GM12878 (cell line): Measurements from ENCODE around the gene CAMK2G. TPM values are rescaled to one million over a fixed set of nuclear protein-coding genes. Genes with fewer than 3 reads are reported as not detected.

Experiments
- ATAC-seq: fragments of 200-7000 bp; cut with Tn5 transposase; 3 replicates; pipeline ENCODE4 v1.9.1; 2020; ENCODE audit warnings: mild to moderate bottlenecking, moderate library complexity
- BruUV-seq: library from RNA; stranded (reverse); fragments of 400-500 nt; replicated peaks from 2 replicates; lab custom pipeline; 2021; lab: Mats Ljungman, UMichigan
- CTCF ChIA-PET: fragments of 300-600 bp; sonication (Branson Sonifier 250); formaldehyde crosslinking; extraction: SDS; loops from one replicate; lab custom pipeline; 2021; ENCODE audit warnings: inconsistent platforms; lab: Yijun Ruan, JAX
- POLR2A ChIA-PET: fragments of 350-600 bp; formaldehyde crosslinking; extraction: SDS; loops from one replicate; lab custom pipeline; 2021; ENCODE audit warnings: inconsistent platforms; lab: Charles Lee
- RAD21 ChIA-PET: fragments of 300-600 bp; sonication (Branson Sonifier 250); formaldehyde crosslinking; loops from one replicate; lab custom pipeline; 2023; ENCODE audit warnings: antibody characterized with exemption; ENCODE audit not compliant: unreplicated experiment; lab: Charles Lee
- SMC1A ChIA-PET: fragments of 300-600 bp; sonication (Branson Sonifier 250); formaldehyde crosslinking; loops from one replicate; lab custom pipeline; 2023; ENCODE audit not compliant: unreplicated experiment, uncharacterized antibody; lab: Charles Lee
- DNase-seq: peaks from one replicate; pipeline ENCODE4 v3.0.0-alpha.2; 2011; ENCODE audit warnings: low read depth, low spot score
- FAIRE-seq: peaks from 3 replicates; lab custom pipeline; 2011; peaks lifted over from hg19 to GRCh38; lab: Jason Lieb, UNC
- H2AFZ ChIP-seq: 2 replicates; pipeline ENCODE4 v1.6.0; 2011; ENCODE audit warnings: low read depth, low read length, control low read depth; ENCODE audit not compliant: control insufficient read depth
- H3K27ac ChIP-seq: 2 replicates; pipeline ENCODE4 v1.5.1; 2011; ENCODE audit warnings: control low read depth; ENCODE audit not compliant: control insufficient read depth, insufficient read depth
- H3K27me3 ChIP-seq, 2 experiments: replicated peaks in 1 of 2; 2 replicates each; pipeline versions ENCODE4 v1.6.0 to v1.6.1; 2011; ENCODE audit warnings: low read length in 1 of 2; ENCODE audit not compliant: control insufficient read depth in 2 of 2, insufficient read depth in 2 of 2
- H3K36me3 ChIP-seq, 2 experiments: 2 replicates each; pipeline ENCODE4 v1.5.1; 2011; ENCODE audit warnings: low read length in 1 of 2; ENCODE audit not compliant: control insufficient read depth in 2 of 2, insufficient read depth in 2 of 2
- H3K4me1 ChIP-seq: 2 replicates; pipeline ENCODE4 v1.6.1; 2011; ENCODE audit warnings: mild to moderate bottlenecking, low read length, moderate library complexity, mixed read lengths; ENCODE audit not compliant: control insufficient read depth, insufficient read depth
- H3K4me2 ChIP-seq: 2 replicates; pipeline ENCODE4 v1.6.0; 2011; ENCODE audit warnings: control low read depth; ENCODE audit not compliant: control insufficient read depth, insufficient read depth
- H3K4me3 ChIP-seq: fragments of 200-600 bp; sonication (generic); 2 replicates; pipeline ENCODE4 v1.5.1; 2016
- H3K79me2 ChIP-seq: 2 replicates; pipeline ENCODE4 v1.6.0; 2011; ENCODE audit warnings: low read length; ENCODE audit not compliant: control insufficient read depth, insufficient read depth
- H3K9ac ChIP-seq: 2 replicates; pipeline ENCODE4 v1.8.0; 2011; ENCODE audit warnings: low read length, control low read depth, mixed read lengths; ENCODE audit not compliant: control insufficient read depth, insufficient read depth
- H3K9me3 ChIP-seq: replicated peaks from 3 replicates; pipeline ENCODE4 v1.5.1; 2011; ENCODE audit warnings: mild to moderate bottlenecking, low read length; ENCODE audit not compliant: control insufficient read depth, insufficient read depth
- H4K20me1 ChIP-seq: 2 replicates; pipeline ENCODE4 v1.6.0; 2011; ENCODE audit not compliant: control insufficient read depth, insufficient read depth
- BHLHE40 ChIP-seq, 2 experiments: fragments of 450-650 bp in 1 of 2; IDR thresholded peaks; 2 replicates each; pipeline ENCODE4 v1.6.1; 2011 to 2017; ENCODE audit warnings: low read depth in 2 of 2, borderline replicate concordance in 1 of 2, improper control_type of control experiment in 1 of 2, low read length in 1 of 2, mild to moderate bottlenecking in 1 of 2
- CHD1 ChIP-seq: IDR thresholded peaks from 2 replicates; pipeline ENCODE4 v1.6.1; 2012; ENCODE audit warnings: low read depth, low read length, improper control_type of control experiment
- CHD4 ChIP-seq: fragments of 200-600 bp; sonication (generic); IDR thresholded peaks from 2 replicates; pipeline ENCODE4 v1.6.1; 2016; ENCODE audit warnings: mild to moderate bottlenecking
- GATAD2B ChIP-seq: fragments of 450-650 bp; conservative IDR thresholded peaks from 2 replicates; pipeline ENCODE4 v1.6.1; 2017; ENCODE audit warnings: low read depth, mild to moderate bottlenecking, moderate library complexity
- HDAC6 ChIP-seq: fragments of 200-600 bp; sonication (generic); IDR thresholded peaks from one replicate; pipeline ENCODE4 v1.8.0; 2017; ENCODE audit warnings: antibody characterized with exemption; ENCODE audit not compliant: unreplicated experiment
- IRF4 ChIP-seq: IDR thresholded peaks from 2 replicates; pipeline ENCODE4 v1.6.1; 2011; ENCODE audit warnings: low read depth, low read length
- KAT2A ChIP-seq: conservative IDR thresholded peaks from 2 replicates; pipeline ENCODE4 v1.6.1; 2011; ENCODE audit warnings: low read depth, low read length; ENCODE audit not compliant: control insufficient read depth
- MEF2B ChIP-seq: fragments of 450-650 bp; IDR thresholded peaks from 2 replicates; pipeline ENCODE4 v1.6.1; 2018; ENCODE audit warnings: mild to moderate bottlenecking, moderate library complexity; ENCODE audit not compliant: partially characterized antibody, poor library complexity, severe bottlenecking
- POLR2A ChIP-seq: IDR thresholded peaks from 2 replicates; pipeline ENCODE4 v1.6.1; 2011; ENCODE audit warnings: low read depth, mild to moderate bottlenecking, low read length
- RCOR1 ChIP-seq: conservative IDR thresholded peaks from 2 replicates; pipeline ENCODE4 v1.6.1; 2012; ENCODE audit warnings: low read depth, low read length, improper control_type of control experiment
- TAF1 ChIP-seq: IDR thresholded peaks from 2 replicates; pipeline ENCODE4 v1.6.1; 2011; ENCODE audit warnings: mild to moderate bottlenecking, low read depth, low read length, borderline replicate concordance
- ZNF24 ChIP-seq: fragments of 450-650 bp; IDR thresholded peaks from 2 replicates; pipeline ENCODE4 v1.6.1; 2017; ENCODE audit warnings: antibody characterized with exemption, mild to moderate bottlenecking
- WGBS: methylation state at CpG from one replicate; pipeline ENCODE4 v1.1.6; 2016; ENCODE audit warnings: low lambda C conversion rate; ENCODE audit not compliant: insufficient replicate concordance, insufficient coverage; ENCODE audit errors: missing lambda C conversion rate; 5-methylcytosine and 5-hydroxymethylcytosine counted together
- in situ Hi-C: fragments of 300-500 bp; cut with MboI; formaldehyde crosslinking; loops from 9 replicates; pipeline ENCODE4 v1.14.3; 2018; ENCODE audit warnings: mixed read lengths
- intact Hi-C: fragments of 100-400 bp; cut with micrococcal nuclease; formaldehyde crosslinking; loops from one replicate; pipeline ENCODE4 v1.14.2; 2022; ENCODE audit not compliant: unreplicated experiment
- polyA plus RNA-seq, 11 experiments: library from polyadenylated mRNA; depleted of rRNA in 4 of 11; unstranded in 6 of 11; stranded (reverse) in 5 of 11; fragments of >200 nt; fragmentation: Nextera tagmentation in 4 of 11; fragmentation: Illumina TruSeq in 1 of 11; extraction: Ambion mirVana in 4 of 11; extraction: Trizol in 1 of 11; gene quantifications; 1 replicate in 1 of 11; 2 replicates in 10 of 11; pipeline versions ENCODE4 v1.2.1 to v1.2.3, GENCODE V29; 2011 to 2016; ENCODE audit warnings: inconsistent platforms in 2 of 11, missing spikeins in 2 of 11, low read depth in 1 of 11
- total RNA-seq, 4 experiments: library from RNA; depleted of rRNA in 3 of 4; stranded (reverse); fragments of >200 nt in 3 of 4; fragmentation: Illumina TruSeq in 1 of 4; extraction: Trizol in 1 of 4; gene quantifications; 2 replicates each; pipeline versions ENCODE4 v1.2.1 to v1.2.3, GENCODE V29; 2013 to 2021
- TF ChIP-seq, protein P1 (sequence below): IDR thresholded peaks from 2 replicates; pipeline ENCODE4 v1.6.1; 2012; ENCODE audit warnings: mild to moderate bottlenecking, low read depth, low read length

CAMK2G gene
- total and polyA plus RNA-seq, 10 of the 15 experiments (the other 5 are each of a cell fraction or from before 2014, with no cell fraction given): 5.5 to 24.3 (median 16.9) TPM

DNA sequence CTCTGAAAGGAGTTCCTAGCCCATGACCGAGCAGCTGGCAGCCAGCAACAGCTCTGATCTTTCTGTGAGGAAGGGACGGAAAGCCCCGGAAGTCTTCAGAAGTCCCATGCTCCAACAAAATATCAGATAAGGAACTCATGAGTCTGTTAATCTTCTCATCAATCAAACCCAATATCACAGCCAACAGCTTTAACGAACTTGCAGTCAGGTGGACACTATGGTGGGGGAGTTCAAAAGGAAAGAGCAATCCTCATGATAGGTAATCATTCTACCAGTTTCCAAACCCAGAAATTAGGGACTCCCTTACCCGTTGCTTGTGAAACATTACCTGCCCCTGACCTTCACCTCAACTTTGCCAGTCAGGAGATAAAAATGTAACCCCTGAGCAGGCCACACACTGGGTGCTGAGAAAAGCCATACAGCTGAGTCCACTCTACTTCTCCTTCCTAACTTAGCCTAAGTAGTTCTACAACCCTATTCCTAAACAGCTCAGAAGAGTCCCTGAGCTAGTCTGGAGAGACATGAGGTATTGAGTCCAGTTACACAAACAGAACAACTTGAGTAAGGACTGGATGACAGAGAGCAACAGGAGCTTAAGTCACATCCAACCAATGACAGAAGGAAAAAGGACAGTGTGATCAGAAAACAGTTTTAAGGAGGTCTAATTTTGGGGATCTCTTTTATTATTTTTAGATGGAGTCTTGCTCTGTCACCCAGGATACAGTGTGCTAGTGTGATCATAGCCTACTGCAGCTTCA is 65.1 kb downstream of the CAMK2G start (continued):
- no peak for TF ChIP-seq IRF4

DNA sequence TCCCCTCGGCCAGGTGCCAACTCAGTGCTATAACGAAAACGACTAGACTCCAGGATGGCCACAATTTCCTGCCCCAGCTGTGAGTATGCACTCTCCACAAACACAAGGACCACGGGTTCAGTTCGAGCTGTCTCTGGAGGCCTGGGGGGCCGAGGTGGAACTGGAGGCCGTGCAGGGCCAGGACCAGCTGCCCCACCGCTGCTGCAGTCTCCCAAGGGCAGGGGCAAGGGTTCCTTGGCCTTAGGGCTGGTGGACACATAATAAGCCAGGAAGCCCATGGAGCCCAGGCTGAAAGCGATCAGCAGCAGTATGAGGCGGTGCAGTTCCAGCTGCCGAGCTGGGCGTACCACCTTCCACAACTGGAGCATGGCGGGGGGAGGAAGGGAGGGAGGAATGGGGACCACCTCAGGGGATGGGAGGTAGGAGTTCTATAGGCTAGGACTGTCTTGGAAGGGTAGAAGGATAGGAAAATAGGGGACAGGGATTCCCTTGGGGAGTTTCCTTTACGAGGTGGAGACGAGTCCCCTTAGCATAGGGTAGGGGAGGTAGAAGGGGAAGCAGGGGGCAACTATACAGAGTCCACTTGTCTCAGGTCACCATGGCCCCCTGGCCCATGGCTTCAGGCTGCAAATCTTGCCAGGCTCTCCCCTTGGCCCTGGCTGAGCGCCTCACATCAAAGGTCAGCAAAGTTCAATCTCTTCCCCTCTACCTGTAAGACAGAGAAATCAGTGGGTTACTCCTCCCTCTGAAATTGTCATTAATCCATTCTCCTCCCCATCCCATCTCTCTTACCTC is 66.1 kb downstream of the CAMK2G start:
- Histone ChIP-seq H4K20me1 (no peaks in the 10 kb centered on the region), H3K79me2 (peaks cover 33% of the 10 kb centered on the region), H2AFZ (no peak overlapping the region), H3K4me3 (no peak overlapping the region), H3K36me3 (peaks cover 15 to 20% of the 10 kb centered on the region in 2 experiments; a peak in 3 of 4 replicates), H3K9me3 (no peaks in the 10 kb centered on the region), H3K27me3 (no peaks in the 10 kb centered on the region), H3K27ac (no peak overlapping the region), H3K9ac (no peak overlapping the region), H3K4me2 (no peak overlapping the region), H3K4me1 (peaks cover 27% of the 10 kb centered on the region)
- ChIA-PET POLR2A (interaction anchor here (0.6 to 2.8 kb wide), 9 partner anchors 26 to 1450 kb away, joined by 3 to 25 read pairs (median 5); partner anchors contain the start of gene CHCHD1), SMC1A (interaction anchor here (0.7 to 3.5 kb wide), 5 partner anchors 17 to 71 kb away, joined by 4 to 31 read pairs (median 9); partner anchors contain the start of genes CHCHD1 and ZSWIM8), CTCF (interaction anchor here (0.7 to 2.3 kb wide), 4 partner anchors 30 to 174 kb away, joined by 3 to 6 read pairs (median 4); no protein-coding TSS in a partner anchor), RAD21 (interaction anchor here (0.6 to 2.7 kb wide), 7 partner anchors 26 to 279 kb away, joined by 3 to 16 read pairs (median 3); partner anchors contain the start of gene CHCHD1)
- in situ Hi-C loops: no loop called here
- intact Hi-C loops: no loop called here
- FAIRE-seq (no peak), DNase-seq (no peak), ATAC-seq (no peak)
- WGBS: 98% methylated on average over 16 of the region's 16 CpGs
- BruUV-seq: no TSS peak
- TF ChIP-seq TAF1 (no peak), ZNF24 (no peak), CHD4 (no peak), RCOR1 (no peak), MEF2B (no peak), POLR2A (no peak), BHLHE40 (IDR thresholded peaks at IDR 0.05; ENCODE audit: borderline replicate concordance in 1 of 2, low read depth in 2 of 2, low read length in 1 of 2) (no peak), GATAD2B (no peak), HDAC6 (no peak), CHD1 (no peak), KAT2A (no peak)
- TF ChIP-seq, protein P1, sequence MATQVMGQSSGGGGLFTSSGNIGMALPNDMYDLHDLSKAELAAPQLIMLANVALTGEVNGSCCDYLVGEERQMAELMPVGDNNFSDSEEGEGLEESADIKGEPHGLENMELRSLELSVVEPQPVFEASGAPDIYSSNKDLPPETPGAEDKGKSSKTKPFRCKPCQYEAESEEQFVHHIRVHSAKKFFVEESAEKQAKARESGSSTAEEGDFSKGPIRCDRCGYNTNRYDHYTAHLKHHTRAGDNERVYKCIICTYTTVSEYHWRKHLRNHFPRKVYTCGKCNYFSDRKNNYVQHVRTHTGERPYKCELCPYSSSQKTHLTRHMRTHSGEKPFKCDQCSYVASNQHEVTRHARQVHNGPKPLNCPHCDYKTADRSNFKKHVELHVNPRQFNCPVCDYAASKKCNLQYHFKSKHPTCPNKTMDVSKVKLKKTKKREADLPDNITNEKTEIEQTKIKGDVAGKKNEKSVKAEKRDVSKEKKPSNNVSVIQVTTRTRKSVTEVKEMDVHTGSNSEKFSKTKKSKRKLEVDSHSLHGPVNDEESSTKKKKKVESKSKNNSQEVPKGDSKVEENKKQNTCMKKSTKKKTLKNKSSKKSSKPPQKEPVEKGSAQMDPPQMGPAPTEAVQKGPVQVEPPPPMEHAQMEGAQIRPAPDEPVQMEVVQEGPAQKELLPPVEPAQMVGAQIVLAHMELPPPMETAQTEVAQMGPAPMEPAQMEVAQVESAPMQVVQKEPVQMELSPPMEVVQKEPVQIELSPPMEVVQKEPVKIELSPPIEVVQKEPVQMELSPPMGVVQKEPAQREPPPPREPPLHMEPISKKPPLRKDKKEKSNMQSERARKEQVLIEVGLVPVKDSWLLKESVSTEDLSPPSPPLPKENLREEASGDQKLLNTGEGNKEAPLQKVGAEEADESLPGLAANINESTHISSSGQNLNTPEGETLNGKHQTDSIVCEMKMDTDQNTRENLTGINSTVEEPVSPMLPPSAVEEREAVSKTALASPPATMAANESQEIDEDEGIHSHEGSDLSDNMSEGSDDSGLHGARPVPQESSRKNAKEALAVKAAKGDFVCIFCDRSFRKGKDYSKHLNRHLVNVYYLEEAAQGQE: no peak
